Kidney epithelial cell (primary cell): ENCODE results near the gene COASY. TPM values are rescaled to one million over a fixed set of nuclear protein-coding genes. Genes with fewer than 3 reads are reported as not detected.

Experiments used
- DNase-seq: peaks from one replicate; pipeline ENCODE4 v3.0.0-alpha.2; 2010; ENCODE audit warnings: low read depth
- H3K27me3 ChIP-seq: 2 replicates; pipeline ENCODE4 v1.6.0; 2011; ENCODE audit warnings: low read length; ENCODE audit not compliant: control insufficient read depth, insufficient read depth
- H3K36me3 ChIP-seq: 2 replicates; pipeline ENCODE4 v1.5.1; 2011; ENCODE audit warnings: low read length; ENCODE audit not compliant: control insufficient read depth, insufficient read depth
- H3K4me3 ChIP-seq: 2 replicates; pipeline ENCODE4 v1.5.1; 2011; ENCODE audit warnings: low read depth, mild to moderate bottlenecking, control low read depth, low read length
- total RNA-seq: library from RNA; depleted of rRNA; stranded (reverse); fragments of >200 nt; gene quantifications from 2 replicates; pipeline ENCODE4 v1.2.3, GENCODE V29; 2015
- TF ChIP-seq, protein P1 (sequence below): IDR thresholded peaks from 2 replicates; pipeline ENCODE4 v1.5.1; 2011; ENCODE audit warnings: mild to moderate bottlenecking, moderate library complexity, low read length, control low read depth, inconsistent platforms; ENCODE audit not compliant: insufficient read depth, poor library complexity, severe bottlenecking

The COASY gene
- total RNA-seq, 1 donor from 2014 or later, result 26.8 TPM

DNA sequence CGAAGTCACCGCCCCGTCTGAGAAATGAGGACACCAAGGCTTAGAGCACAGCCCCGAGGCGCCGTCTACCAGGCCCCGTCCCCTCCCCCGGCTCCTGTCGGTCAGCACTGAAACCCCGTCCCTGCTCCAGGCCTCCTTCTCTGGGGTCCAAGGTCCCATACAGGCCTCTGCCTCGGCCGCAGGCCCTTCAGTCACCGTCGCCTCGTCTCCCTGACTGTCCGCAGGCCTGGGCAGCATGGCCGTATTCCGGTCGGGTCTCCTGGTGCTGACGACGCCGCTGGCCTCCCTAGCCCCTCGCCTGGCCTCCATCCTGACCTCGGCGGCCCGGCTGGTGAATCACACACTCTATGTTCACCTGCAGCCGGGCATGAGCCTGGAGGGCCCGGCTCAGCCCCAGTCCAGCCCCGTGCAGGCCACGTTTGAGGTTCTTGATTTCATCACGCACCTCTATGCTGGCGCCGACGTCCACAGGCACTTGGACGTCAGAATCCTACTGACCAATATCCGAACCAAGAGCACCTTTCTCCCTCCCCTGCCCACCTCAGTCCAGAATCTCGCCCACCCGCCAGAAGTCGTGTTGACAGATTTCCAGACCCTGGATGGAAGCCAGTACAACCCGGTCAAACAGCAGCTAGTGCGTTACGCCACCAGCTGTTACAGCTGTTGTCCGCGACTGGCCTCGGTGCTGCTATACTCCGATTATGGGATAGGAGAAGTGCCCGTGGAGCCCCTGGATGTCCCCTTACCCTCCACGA, 617 bp downstream of the COASY start:
- H3K27me3 ChIP-seq, result no peaks in the 10 kb centered on the region
- TF ChIP-seq, protein P1, sequence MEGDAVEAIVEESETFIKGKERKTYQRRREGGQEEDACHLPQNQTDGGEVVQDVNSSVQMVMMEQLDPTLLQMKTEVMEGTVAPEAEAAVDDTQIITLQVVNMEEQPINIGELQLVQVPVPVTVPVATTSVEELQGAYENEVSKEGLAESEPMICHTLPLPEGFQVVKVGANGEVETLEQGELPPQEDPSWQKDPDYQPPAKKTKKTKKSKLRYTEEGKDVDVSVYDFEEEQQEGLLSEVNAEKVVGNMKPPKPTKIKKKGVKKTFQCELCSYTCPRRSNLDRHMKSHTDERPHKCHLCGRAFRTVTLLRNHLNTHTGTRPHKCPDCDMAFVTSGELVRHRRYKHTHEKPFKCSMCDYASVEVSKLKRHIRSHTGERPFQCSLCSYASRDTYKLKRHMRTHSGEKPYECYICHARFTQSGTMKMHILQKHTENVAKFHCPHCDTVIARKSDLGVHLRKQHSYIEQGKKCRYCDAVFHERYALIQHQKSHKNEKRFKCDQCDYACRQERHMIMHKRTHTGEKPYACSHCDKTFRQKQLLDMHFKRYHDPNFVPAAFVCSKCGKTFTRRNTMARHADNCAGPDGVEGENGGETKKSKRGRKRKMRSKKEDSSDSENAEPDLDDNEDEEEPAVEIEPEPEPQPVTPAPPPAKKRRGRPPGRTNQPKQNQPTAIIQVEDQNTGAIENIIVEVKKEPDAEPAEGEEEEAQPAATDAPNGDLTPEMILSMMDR, result no peak
- DNase-seq, result no peak
- H3K36me3 ChIP-seq, result peaks cover 3% of the 10 kb centered on the region
- H3K4me3 ChIP-seq, result peak overlapping the region; percentile 95

DNA sequence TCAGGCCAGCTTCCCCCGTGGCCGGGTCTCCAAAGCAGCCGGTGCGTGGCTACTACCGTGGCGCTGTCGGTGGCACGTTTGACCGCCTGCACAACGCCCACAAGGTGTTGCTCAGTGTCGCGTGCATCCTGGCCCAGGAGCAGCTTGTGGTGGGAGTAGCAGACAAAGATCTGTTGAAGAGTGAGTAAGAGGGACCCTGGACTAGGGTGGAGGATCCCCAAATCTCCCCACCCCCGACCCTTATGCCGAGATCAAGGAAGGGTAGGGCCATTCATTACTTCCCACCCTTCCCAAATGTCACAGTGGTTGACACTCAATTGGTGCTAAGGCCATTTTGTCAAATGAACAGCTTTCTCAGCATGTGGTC, 1.2 kb downstream of the COASY start:
- peak overlapping the region; percentile 95 for H3K4me3 ChIP-seq
- TF ChIP-seq, protein P1, result no peak
- peaks cover 3% of the 10 kb centered on the region for H3K36me3 ChIP-seq
- H3K27me3 ChIP-seq, result no peaks in the 10 kb centered on the region
- no peak for DNase-seq

DNA sequence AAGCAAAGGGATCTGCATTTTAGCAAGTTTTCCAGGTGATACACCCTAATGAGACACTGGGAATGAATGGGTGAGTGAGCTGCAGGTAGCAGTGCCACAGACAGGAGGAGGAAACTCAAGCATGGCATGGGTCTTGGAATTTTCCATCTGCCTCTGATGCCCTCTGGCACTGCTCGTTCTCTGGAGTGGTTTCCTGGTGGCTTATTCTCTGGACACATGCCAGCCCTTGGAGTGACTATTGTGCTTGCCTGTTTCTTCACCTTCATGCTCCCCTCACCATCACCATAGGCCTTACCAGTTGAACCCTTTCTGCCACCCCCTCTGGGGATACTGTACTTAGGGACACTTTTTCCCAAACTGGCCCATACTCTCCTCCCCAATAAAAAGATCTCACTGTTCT, 1.6 kb downstream of the COASY start:
- no peak for DNase-seq
- peak overlapping the region; percentile 95 for H3K4me3 ChIP-seq
- H3K27me3 ChIP-seq, result no peaks in the 10 kb centered on the region
- TF ChIP-seq, protein P1, result no peak
- H3K36me3 ChIP-seq, result peaks cover 3% of the 10 kb centered on the region

DNA sequence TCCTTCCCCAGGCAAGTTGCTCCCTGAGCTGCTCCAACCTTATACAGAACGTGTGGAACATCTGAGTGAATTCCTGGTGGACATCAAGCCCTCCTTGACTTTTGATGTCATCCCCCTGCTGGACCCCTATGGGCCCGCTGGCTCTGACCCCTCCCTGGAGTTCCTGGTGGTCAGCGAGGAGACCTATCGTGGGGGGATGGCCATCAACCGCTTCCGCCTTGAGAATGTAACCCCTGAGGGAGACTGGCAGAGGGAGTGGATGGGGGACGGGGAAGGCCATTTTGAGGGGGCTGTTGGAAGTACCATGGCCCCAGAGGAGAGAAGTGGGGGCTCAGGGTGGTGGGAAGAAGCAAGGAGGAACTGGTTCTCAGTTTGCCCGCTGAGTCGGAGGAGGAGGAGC, 2.0 kb downstream of the COASY start:
- no peak for DNase-seq
- peaks cover 3% of the 10 kb centered on the region for H3K36me3 ChIP-seq
- no peaks in the 10 kb centered on the region for H3K27me3 ChIP-seq
- H3K4me3 ChIP-seq, result no peak overlapping the region
- TF ChIP-seq, protein P1, result no peak

DNA sequence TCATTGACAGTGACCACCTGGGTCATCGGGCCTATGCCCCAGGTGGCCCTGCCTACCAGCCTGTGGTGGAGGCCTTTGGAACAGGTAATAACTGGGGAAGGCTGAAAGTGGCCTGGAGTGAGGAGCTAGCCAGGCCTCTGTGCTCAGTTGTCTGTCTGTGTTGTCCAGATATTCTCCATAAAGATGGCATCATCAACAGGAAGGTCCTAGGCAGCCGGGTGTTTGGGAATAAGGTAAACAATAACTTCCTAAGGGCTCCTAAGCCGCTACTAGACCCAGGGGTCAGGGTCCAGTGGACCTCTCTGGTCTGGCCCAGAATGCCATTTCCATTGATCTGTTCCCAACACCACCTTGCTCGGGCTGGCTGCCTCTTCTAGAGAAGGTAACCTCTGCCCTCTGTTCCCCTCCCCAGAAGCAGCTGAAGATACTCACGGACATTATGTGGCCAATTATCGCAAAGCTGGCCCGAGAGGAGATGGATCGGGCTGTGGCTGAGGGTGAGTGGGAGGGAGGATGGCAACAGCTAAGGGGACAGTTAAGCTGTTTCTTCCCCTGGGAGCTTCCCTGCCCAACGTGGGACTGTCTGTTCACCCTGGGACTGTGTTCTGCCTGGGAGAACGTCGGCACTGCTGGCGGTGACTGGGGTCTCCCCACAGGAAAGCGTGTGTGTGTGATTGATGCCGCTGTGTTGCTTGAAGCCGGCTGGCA, 3.0 kb downstream of the COASY start:
- no peak for DNase-seq
- no peaks in the 10 kb centered on the region for H3K27me3 ChIP-seq
- TF ChIP-seq, protein P1, result no peak
- H3K36me3 ChIP-seq, result peaks cover 4% of the 10 kb centered on the region
- no peak overlapping the region for H3K4me3 ChIP-seq
